Suprapubic skin (tissue), 4 donors: ENCODE measurements around the gene CCDC174. TPM values are rescaled to one million over a fixed set of nuclear protein-coding genes. Genes with fewer than 3 reads are reported as not detected.

Experiments used
- DNase-seq, 2 donors: peaks; one replicate each; pipeline ENCODE4 v3.0.0-alpha.2; 2019; ENCODE audit warnings: low spot score in 2 of 2
- H3K27ac ChIP-seq: fragments of 200-600 bp; sonication (generic); one replicate; pipeline ENCODE4 v1.5.1; 2019
- H3K27me3 ChIP-seq: fragments of 200-600 bp; sonication (generic); one replicate; pipeline ENCODE4 v1.5.1; 2019
- H3K36me3 ChIP-seq: fragments of 200-600 bp; sonication (generic); one replicate; pipeline ENCODE4 v1.5.1; 2019
- H3K4me1 ChIP-seq: fragments of 200-600 bp; sonication (generic); one replicate; pipeline ENCODE4 v1.5.1; 2019
- H3K4me3 ChIP-seq: fragments of 200-600 bp; sonication (generic); one replicate; pipeline ENCODE4 v1.5.1; 2019; ENCODE audit warnings: mild to moderate bottlenecking
- H3K9me3 ChIP-seq: fragments of 200-600 bp; sonication (generic); one replicate; pipeline ENCODE4 v1.5.1; 2019
- EP300 ChIP-seq: sonication (generic); formaldehyde crosslinking; IDR thresholded peaks from one replicate; pipeline ENCODE4 v1.6.1; 2017; ENCODE audit warnings: antibody characterized with exemption
- POLR2A ChIP-seq, 2 donors: fragments of 450-650 bp; IDR thresholded peaks; one replicate each; pipeline ENCODE4 v1.6.1; 2017; ENCODE audit warnings: antibody characterized with exemption in 2 of 2, mild to moderate bottlenecking in 2 of 2, moderate library complexity in 2 of 2
- POLR2AphosphoS5 ChIP-seq, 3 donors: sonication (generic); formaldehyde crosslinking; IDR thresholded peaks; one replicate each; pipeline ENCODE4 v1.6.1; 2017; ENCODE audit warnings: antibody characterized with exemption in 3 of 3
- WGBS: methylation state at CpG from one replicate; pipeline ENCODE4 v1.1.5; 2018; 5-methylcytosine and 5-hydroxymethylcytosine counted together
- total RNA-seq, 4 donors: library from RNA; depleted of rRNA; stranded (reverse); fragments of >200 nt; gene quantifications; one replicate each; pipeline ENCODE4 v1.1.0, GENCODE V29; 2016
- TF ChIP-seq, protein P1 (sequence below), 2 donors: fragments of 200-600 bp in 1 of 2; fragments of 450-650 bp in 1 of 2; sonication (generic) in 1 of 2; IDR thresholded peaks; one replicate each; pipeline ENCODE4 v1.5.1; 2016 to 2019; ENCODE audit warnings: antibody characterized with exemption in 2 of 2, mild to moderate bottlenecking in 1 of 2, moderate library complexity in 1 of 2

CCDC174 gene
- total RNA-seq, 4 donors from 2014 or later: 11.2 to 39.3 (median 14.6) TPM

DNA sequence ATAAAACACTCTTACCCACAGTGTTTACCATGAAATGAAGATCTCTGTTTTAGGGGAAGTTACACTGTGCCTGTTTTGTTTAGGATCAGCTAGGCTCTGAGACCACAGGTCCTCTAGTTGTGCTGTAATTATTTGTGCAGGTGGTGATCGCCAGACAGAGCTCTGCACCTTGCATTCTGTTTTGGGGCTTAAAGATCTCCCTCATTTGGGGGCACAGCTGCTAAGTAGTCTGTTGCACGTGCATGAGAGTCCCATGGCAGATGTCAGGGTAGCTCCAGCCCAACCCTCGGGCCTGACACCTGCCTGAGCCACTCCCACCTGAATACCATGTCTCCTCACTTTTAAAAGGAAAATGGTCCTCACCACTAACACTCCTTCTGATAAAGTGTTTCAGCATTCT, 35.8 kb downstream of the CCDC174 start:
- WGBS: 60% methylated on average over 2 of the region's 3 CpGs

GRCh38 chr3:14688525-14688924, 37.0 kb downstream of the CCDC174 start:
- TF ChIP-seq, protein P1, sequence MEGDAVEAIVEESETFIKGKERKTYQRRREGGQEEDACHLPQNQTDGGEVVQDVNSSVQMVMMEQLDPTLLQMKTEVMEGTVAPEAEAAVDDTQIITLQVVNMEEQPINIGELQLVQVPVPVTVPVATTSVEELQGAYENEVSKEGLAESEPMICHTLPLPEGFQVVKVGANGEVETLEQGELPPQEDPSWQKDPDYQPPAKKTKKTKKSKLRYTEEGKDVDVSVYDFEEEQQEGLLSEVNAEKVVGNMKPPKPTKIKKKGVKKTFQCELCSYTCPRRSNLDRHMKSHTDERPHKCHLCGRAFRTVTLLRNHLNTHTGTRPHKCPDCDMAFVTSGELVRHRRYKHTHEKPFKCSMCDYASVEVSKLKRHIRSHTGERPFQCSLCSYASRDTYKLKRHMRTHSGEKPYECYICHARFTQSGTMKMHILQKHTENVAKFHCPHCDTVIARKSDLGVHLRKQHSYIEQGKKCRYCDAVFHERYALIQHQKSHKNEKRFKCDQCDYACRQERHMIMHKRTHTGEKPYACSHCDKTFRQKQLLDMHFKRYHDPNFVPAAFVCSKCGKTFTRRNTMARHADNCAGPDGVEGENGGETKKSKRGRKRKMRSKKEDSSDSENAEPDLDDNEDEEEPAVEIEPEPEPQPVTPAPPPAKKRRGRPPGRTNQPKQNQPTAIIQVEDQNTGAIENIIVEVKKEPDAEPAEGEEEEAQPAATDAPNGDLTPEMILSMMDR (IDR thresholded peaks at IDR 0.05): no peak
- no peak for TF ChIP-seq POLR2A (IDR thresholded peaks at IDR 0.05)
- no peak for TF ChIP-seq EP300
- no peak for TF ChIP-seq POLR2AphosphoS5 (IDR thresholded peaks at IDR 0.05)
- WGBS: 72% methylated on average over 2 of the region's 2 CpGs
- H3K27ac ChIP-seq: no peak overlapping the region

More for the DNA sequence above, 35.8 kb downstream of the CCDC174 start:
- no peak for DNase-seq
- H3K27ac ChIP-seq: no peak overlapping the region
- no peaks in the 10 kb centered on the region for H3K36me3 ChIP-seq
- no peak overlapping the region for H3K4me3 ChIP-seq
- no peaks in the 10 kb centered on the region for H3K27me3 ChIP-seq
- TF ChIP-seq POLR2A (IDR thresholded peaks at IDR 0.05): no peak
- H3K4me1 ChIP-seq: no peaks in the 10 kb centered on the region
- H3K9me3 ChIP-seq: no peaks in the 10 kb centered on the region

GRCh38 chr3:14689247-14689980, 37.9 kb downstream of the CCDC174 start:
- DNase-seq: no peak
- Histone ChIP-seq H3K9me3 (no peaks in the 10 kb centered on the region), H3K4me1 (no peaks in the 10 kb centered on the region), H3K27ac (no peak overlapping the region), H3K27me3 (no peaks in the 10 kb centered on the region), H3K36me3 (no peaks in the 10 kb centered on the region), H3K4me3 (no peak overlapping the region)
- TF ChIP-seq POLR2AphosphoS5 (IDR thresholded peaks at IDR 0.05) (no peak), EP300 (no peak), POLR2A (IDR thresholded peaks at IDR 0.05) (no peak)
- TF ChIP-seq, protein P1 (IDR thresholded peaks at IDR 0.05): no peak
- 84% methylated on average over 7 of the region's 7 CpGs for WGBS

More at GRCh38 chr3:14688525-14688924, 37.0 kb downstream of the CCDC174 start:
- Histone ChIP-seq H3K4me1 (no peaks in the 10 kb centered on the region), H3K4me3 (no peak overlapping the region), H3K9me3 (no peaks in the 10 kb centered on the region), H3K36me3 (no peaks in the 10 kb centered on the region), H3K27me3 (no peaks in the 10 kb centered on the region)
- no peak for DNase-seq

GRCh38 chr3:14691239-14691638, 39.7 kb downstream of the CCDC174 start:
- DNase-seq: no peak
- Histone ChIP-seq H3K27ac (no peak overlapping the region), H3K4me1 (no peaks in the 10 kb centered on the region), H3K9me3 (no peaks in the 10 kb centered on the region), H3K36me3 (no peaks in the 10 kb centered on the region), H3K4me3 (no peak overlapping the region), H3K27me3 (no peaks in the 10 kb centered on the region)
- WGBS: 82% methylated on average over 4 of the region's 4 CpGs
- TF ChIP-seq POLR2AphosphoS5 (IDR thresholded peaks at IDR 0.05): no peak
- TF ChIP-seq EP300: no peak

DNA sequence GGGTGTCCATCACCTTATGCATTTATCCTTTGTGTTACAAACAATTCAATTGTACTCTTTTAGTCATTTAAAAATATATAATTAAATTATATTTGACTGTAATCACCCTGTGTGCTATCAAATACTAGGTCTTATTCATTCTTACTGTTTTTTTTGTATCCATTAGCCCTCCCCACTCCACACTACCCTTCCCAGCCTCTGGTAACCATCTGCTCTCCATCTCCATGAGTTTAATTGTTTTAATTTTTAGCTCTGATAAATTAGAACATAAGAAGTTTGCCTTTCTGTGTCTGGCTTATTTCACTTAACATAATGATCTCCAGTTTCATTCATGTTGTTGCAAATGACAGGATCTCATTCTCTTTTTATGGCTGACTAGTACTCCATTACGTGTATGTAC, 40.2 kb downstream of the CCDC174 start:
- WGBS: 93% methylated on average over 1 of the region's 1 CpG
- Histone ChIP-seq H3K27ac (no peak overlapping the region), H3K9me3 (no peaks in the 10 kb centered on the region), H3K36me3 (no peaks in the 10 kb centered on the region), H3K4me1 (no peaks in the 10 kb centered on the region), H3K27me3 (no peaks in the 10 kb centered on the region), H3K4me3 (no peak overlapping the region)
- TF ChIP-seq, protein P1 (IDR thresholded peaks at IDR 0.05): no peak
- TF ChIP-seq POLR2A (IDR thresholded peaks at IDR 0.05): no peak
- no peak for TF ChIP-seq POLR2AphosphoS5 (IDR thresholded peaks at IDR 0.05)
- no peak for TF ChIP-seq EP300
- DNase-seq: no peak

- no peak for DNase-seq
- peaks cover 4% of the 10 kb centered on the region for H3K36me3 ChIP-seq
- 50% methylated on average over 1 of the region's 1 CpG for WGBS
- no peaks in the 10 kb centered on the region for H3K27me3 ChIP-seq
- no peaks in the 10 kb centered on the region for H3K4me1 ChIP-seq
- no peak overlapping the region for H3K4me3 ChIP-seq
- no peak for TF ChIP-seq EP300
- TF ChIP-seq, protein P1 (IDR thresholded peaks at IDR 0.05): no peak
- no peak for TF ChIP-seq POLR2AphosphoS5 (IDR thresholded peaks at IDR 0.05)
- no peak for TF ChIP-seq POLR2A (IDR thresholded peaks at IDR 0.05)
- no peak overlapping the region for H3K27ac ChIP-seq
- no peaks in the 10 kb centered on the region for H3K9me3 ChIP-seq
Observed at GRCh38 chr3:14698601-14699244, 47.2 kb downstream of the CCDC174 start.
